SW480 (cell line): ENCODE data around the gene MARCHF9.

Source experiments
- DNase-seq: peaks from one replicate; pipeline ENCODE4 v3.0.0-alpha.2; 2016; ENCODE audit warnings: low spot score

MARCHF9 gene

GRCh38 chr12:57753756-57754337 lies 1.1 kb upstream of the MARCHF9 start:
- DNase-seq = no peak

GRCh38 chr12:57755194-57755453 lies 221 bp downstream of the MARCHF9 start:
- DNase-seq = no peak

GRCh38 chr12:57755454-57756372 lies 810 bp downstream of the MARCHF9 start:
- no peak for DNase-seq

- no peak for DNase-seq
Measured at GRCh38 chr12:57756406-57757341, 1.8 kb downstream of the MARCHF9 start.

- no peak for DNase-seq
Measured at GRCh38 chr12:57757771-57758170, 2.9 kb downstream of the MARCHF9 start.

GRCh38 chr12:57758552-57759359 lies 3.9 kb downstream of the MARCHF9 start:
- no peak for DNase-seq

- DNase-seq = peak; percentile 66
Measured at GRCh38 chr12:57759360-57759980, 4.6 kb downstream of the MARCHF9 start.

GRCh38 chr12:57760347-57760982 lies 5.6 kb downstream of the MARCHF9 start:
- DNase-seq = no peak

GRCh38 chr12:57761391-57761998 lies 6.6 kb downstream of the MARCHF9 start:
- DNase-seq = no peak

- DNase-seq = no peak
Measured at GRCh38 chr12:57762463-57762862, 7.6 kb downstream of the MARCHF9 start.

- no peak for DNase-seq
Measured at GRCh38 chr12:57763881-57764661, 9.2 kb downstream of the MARCHF9 start.

- peak; percentile 48 for DNase-seq
Measured at GRCh38 chr12:57764662-57765002, 9.7 kb downstream of the MARCHF9 start.

- peak; percentile 66 for DNase-seq
Measured at GRCh38 chr12:57765003-57765697, 10.2 kb downstream of the MARCHF9 start.

- peak; percentile 75 for DNase-seq
Measured at GRCh38 chr12:57765698-57766463, 11.0 kb downstream of the MARCHF9 start.

- no peak for DNase-seq
Measured at GRCh38 chr12:57766464-57767304, 11.8 kb downstream of the MARCHF9 start, which contains the start of gene CYP27B1. TSS of gene CYP27B1 (minus strand) at chr12:57767078. CDS start at chr12:57767041, 37 bp downstream.

GRCh38 chr12:57767305-57767698 lies 12.4 kb downstream of the MARCHF9 start:
- DNase-seq = no peak

GRCh38 chr12:57767876-57768275 lies 13.0 kb downstream of the MARCHF9 start:
- DNase-seq = no peak
